Pancreas (tissue), 10 donors: Measurements from ENCODE around the gene OTOG. TPM values are rescaled to one million over a fixed set of nuclear protein-coding genes. Genes with fewer than 3 reads are reported as not detected.

Source experiments
- ATAC-seq, 4 donors: fragments of 200-7000 bp; cut with Tn5 transposase; one replicate each; pipeline versions ENCODE4 v1.8.0 to v1.9.1; 2020; ENCODE audit warnings: mild to moderate bottlenecking in 4 of 4, moderate library complexity in 4 of 4
- DNase-seq, 6 donors: peaks; one replicate each; pipeline ENCODE4 v3.0.0-alpha.2; 2020
- FAIRE-seq: peaks from 2 replicates; lab custom pipeline; 2012; peaks lifted over from hg19 to GRCh38; lab: Jason Lieb, UNC
- H3K27ac ChIP-seq, 4 donors: fragments of 200-600 bp; sonication (generic); 1 replicate in 3 of 4; 2 replicates in 1 of 4; pipeline versions ENCODE4 v1.5.0 to v1.8.0; 2020
- H3K27me3 ChIP-seq, 4 donors: fragments of 200-600 bp; one replicate each; pipeline ENCODE4 v1.8.0; 2021
- H3K36me3 ChIP-seq, 3 donors: fragments of 200-600 bp; sonication (generic) in 1 of 3; one replicate each; pipeline versions ENCODE4 v1.5.0 to v1.8.0; 2020 to 2021
- H3K4me1 ChIP-seq, 3 donors: fragments of 200-600 bp; one replicate each; pipeline ENCODE4 v1.8.0; 2021
- H3K4me3 ChIP-seq, 4 donors: fragments of 200-600 bp; sonication (generic) in 2 of 4; one replicate each; pipeline versions ENCODE4 v1.5.0 to v1.8.0; 2020 to 2021
- H3K9me3 ChIP-seq, 4 donors: fragments of 200-600 bp; one replicate each; pipeline ENCODE4 v1.8.0; 2021
- CTCF ChIP-seq, 4 donors: fragments of 200-600 bp; sonication (generic) in 3 of 4; IDR thresholded peaks; one replicate each; pipeline versions ENCODE4 v1.5.0 to v1.8.0; 2021; ENCODE audit warnings: antibody characterized with exemption in 4 of 4
- WGBS, 2 donors: extraction: QIAGEN DNeasy Blood & Tissue Kit; methylation state at CpG; one replicate each; pipeline ENCODE4 v1.1.7; 2013; 5-methylcytosine and 5-hydroxymethylcytosine counted together
- intact Hi-C, 3 donors: fragments of 100-400 bp; cut with DNase I; formaldehyde crosslinking; loops; one replicate each; pipeline versions ENCODE4 v1.11.1 to v1.14.2; 2022
- polyA plus RNA-seq, 2 donors: library from polyadenylated mRNA; stranded (reverse); fragments of 200-250 nt; gene quantifications; one replicate each; pipeline ENCODE4 v1.2.3, GENCODE V29; 2013
- total RNA-seq, 6 donors: library from RNA; stranded (reverse); fragmentation: NEBNext Ultra II Directional in 4 of 6; extraction: Animal tissue kit (Norgen Biotek cat#: 25700) in 4 of 6; gene quantifications; one replicate each; pipeline versions ENCODE4 v1.2.1 to v1.2.4, GENCODE V29; 2021 to 2023
- donor health status: healthy with polysubstance abuse.
- donor health status: DM: no; HTN: no; CAD: no; lungs with moderate emphysema.
- donor health status: DM: no; HTN: no; CAD: no.
- donor health status: control.
- donor health status: control.
- donor health status: Bipolar disorder and iron deficiency.
- donor health status: DM: yes; HTN: yes; CAD: no.
- donor health status: DM: no; HTN: no; CAD: no.
- donor health status: DM: no; HTN: no; CAD: no.
- donor health status: DM: yes; HTN: yes; CAD: no.

Gene OTOG
- total and polyA plus RNA-seq, 8 donors = not detected

DNA sequence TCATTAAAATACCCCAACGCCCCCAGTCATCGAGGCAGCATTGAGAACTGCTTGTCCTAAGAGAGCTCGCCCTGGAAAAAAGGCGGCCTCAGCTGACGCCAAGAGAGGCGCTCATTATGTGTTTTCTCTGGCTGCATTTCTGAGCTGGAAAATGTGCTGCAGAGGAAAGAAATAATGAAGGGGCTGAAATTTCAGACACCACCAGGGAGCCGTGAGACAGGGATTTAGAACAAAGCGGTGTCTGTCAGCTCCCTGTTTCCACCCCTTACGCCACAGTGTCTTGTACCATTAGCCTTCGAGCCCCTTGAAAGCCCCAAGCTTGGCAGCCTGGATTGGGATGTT is 17.2 kb upstream of the OTOG start:
- H3K27me3 ChIP-seq = no peaks in the 10 kb centered on the region
- no peak for TF ChIP-seq CTCF (IDR thresholded peaks at IDR 0.05)
- H3K4me3 ChIP-seq = no peak overlapping the region
- intact Hi-C loops = no loop called here
- H3K9me3 ChIP-seq = no peaks in the 10 kb centered on the region
- no peaks in the 10 kb centered on the region for H3K4me1 ChIP-seq
- no peaks in the 10 kb centered on the region for H3K36me3 ChIP-seq
- no peak for FAIRE-seq
- no peak for ATAC-seq
- 82 to 87% methylated on average over 10 of the region's 10 CpGs for WGBS, 2 donors
- DNase-seq = no peak
- H3K27ac ChIP-seq = no peak overlapping the region

- no peaks in the 10 kb centered on the region for H3K9me3 ChIP-seq
- no peaks in the 10 kb centered on the region for H3K4me1 ChIP-seq
- no peak overlapping the region for H3K27ac ChIP-seq
- H3K4me3 ChIP-seq = no peak overlapping the region
- H3K36me3 ChIP-seq = no peaks in the 10 kb centered on the region
- intact Hi-C loops = no loop called here
- no peak for ATAC-seq
- no peak for FAIRE-seq
- WGBS, 2 donors = 77 to 82% methylated on average over 22 of the region's 22 CpGs
- no peak for TF ChIP-seq CTCF (IDR thresholded peaks at IDR 0.05)
- no peaks in the 10 kb centered on the region for H3K27me3 ChIP-seq
- DNase-seq = no peak
Measured at GRCh38 chr11:17531071-17531600, 15.9 kb upstream of the OTOG start.

- Histone ChIP-seq H3K27me3 (no peaks in the 10 kb centered on the region), H3K36me3 (no peaks in the 10 kb centered on the region), H3K4me3 (no peak overlapping the region), H3K4me1 (no peaks in the 10 kb centered on the region), H3K9me3 (no peaks in the 10 kb centered on the region), H3K27ac (no peak overlapping the region)
- ATAC-seq (peak in 2 of 4 donors; percentile 8 to 25), FAIRE-seq (no peak), DNase-seq (no peak)
- TF ChIP-seq CTCF (IDR thresholded peaks at IDR 0.05) = no peak
- intact Hi-C loops = no loop called here
- 58 to 61% methylated on average over 6 of the region's 6 CpGs for WGBS, 2 donors
Measured at GRCh38 chr11:17531636-17532113, 15.4 kb upstream of the OTOG start.

GRCh38 chr11:17532784-17533183 is 14.3 kb upstream of the OTOG start:
- intact Hi-C loops = no loop called here
- WGBS, 2 donors = 77 to 87% methylated on average over 2 of the region's 2 CpGs
- Histone ChIP-seq H3K36me3 (no peaks in the 10 kb centered on the region), H3K4me3 (no peak overlapping the region), H3K4me1 (no peaks in the 10 kb centered on the region), H3K9me3 (no peaks in the 10 kb centered on the region), H3K27me3 (no peaks in the 10 kb centered on the region), H3K27ac (no peak overlapping the region)
- TF ChIP-seq CTCF (IDR thresholded peaks at IDR 0.05) = no peak
- DNase-seq (no peak), FAIRE-seq (no peak), ATAC-seq (no peak)

- Histone ChIP-seq H3K4me3 (no peak overlapping the region), H3K27ac (no peak overlapping the region), H3K4me1 (no peaks in the 10 kb centered on the region), H3K9me3 (no peaks in the 10 kb centered on the region), H3K27me3 (no peaks in the 10 kb centered on the region), H3K36me3 (no peaks in the 10 kb centered on the region)
- TF ChIP-seq CTCF (IDR thresholded peaks at IDR 0.05) = no peak
- no peak for DNase-seq
- ATAC-seq = no peak
- 76 to 80% methylated on average over 6 of the region's 6 CpGs for WGBS, 2 donors
- intact Hi-C loops = no loop called here
- no peak for FAIRE-seq
Measured at GRCh38 chr11:17533341-17533740, 13.7 kb upstream of the OTOG start.
